IPS-NIHi7 (cell line): ENCODE results near the gene GOLGA6L10.
"Not testable (repeated sequence)": the region's sequence is repeated elsewhere in the genome, so short reads cannot be mapped to it uniquely, and the experiment has no call there.

Experiments used
- DNase-seq: peaks from one replicate; pipeline ENCODE4 v3.0.0; 2012; ENCODE audit warnings: mixed read lengths; ENCODE audit errors: extremely low spot score

GOLGA6L10 gene

DNA sequence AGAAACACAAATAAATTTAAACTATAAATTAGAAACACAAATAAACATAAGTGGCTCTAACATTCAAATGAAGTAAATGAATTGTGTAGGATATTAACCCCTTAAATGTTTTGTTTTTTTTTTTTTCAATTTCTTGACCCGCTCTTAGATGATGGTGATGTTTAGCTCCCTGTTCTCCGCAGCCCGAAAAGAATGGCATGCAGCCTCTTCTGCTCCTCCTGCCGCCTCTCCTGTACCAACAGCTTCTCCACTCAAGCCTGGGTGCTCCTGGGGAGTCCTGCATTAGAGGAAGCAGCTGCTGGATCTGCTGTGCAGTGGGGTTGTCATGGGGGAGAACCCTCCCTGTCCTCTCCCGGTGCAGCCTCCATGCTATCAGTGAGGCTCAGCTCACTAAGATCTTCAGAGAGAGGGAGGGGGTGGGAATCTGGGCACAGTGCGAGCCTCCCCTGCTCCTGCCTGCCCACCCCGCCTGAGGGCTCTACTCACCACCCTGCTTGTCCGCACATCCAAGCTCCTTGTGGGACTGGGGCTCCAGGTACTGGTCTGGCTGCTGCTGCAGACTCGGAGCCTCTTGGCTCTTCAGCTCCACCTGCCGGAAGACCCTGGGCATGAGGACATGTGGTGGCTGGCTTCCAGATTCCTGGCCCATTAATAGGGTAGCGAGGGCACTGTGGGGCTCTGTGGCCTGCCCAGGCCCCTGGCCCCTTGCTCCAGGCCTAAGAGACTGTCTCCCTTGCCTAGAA, 6.5 kb downstream of the GOLGA6L10 start:
- not testable (repeated sequence) for DNase-seq

DNA sequence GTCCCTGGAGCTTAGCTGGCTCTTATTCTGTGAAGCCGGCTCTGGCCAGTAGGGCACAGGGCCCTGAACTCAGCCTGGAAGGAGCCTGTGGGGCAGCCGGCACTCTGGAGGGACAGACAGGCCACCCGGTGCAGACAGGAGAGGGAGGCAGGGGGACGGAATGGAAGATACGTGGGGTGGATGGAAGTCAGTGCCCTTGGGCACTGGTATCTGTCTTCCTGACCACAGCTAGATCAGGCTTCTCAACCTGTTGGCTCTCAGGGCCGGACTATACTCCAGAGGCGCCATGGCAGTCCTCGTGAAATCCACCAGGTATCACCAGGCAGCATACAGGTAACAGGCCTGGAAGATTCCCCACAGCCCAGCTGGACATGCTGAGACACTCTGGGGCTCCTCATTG, 10.7 kb downstream of the GOLGA6L10 start:
- not testable (repeated sequence) for DNase-seq

DNA sequence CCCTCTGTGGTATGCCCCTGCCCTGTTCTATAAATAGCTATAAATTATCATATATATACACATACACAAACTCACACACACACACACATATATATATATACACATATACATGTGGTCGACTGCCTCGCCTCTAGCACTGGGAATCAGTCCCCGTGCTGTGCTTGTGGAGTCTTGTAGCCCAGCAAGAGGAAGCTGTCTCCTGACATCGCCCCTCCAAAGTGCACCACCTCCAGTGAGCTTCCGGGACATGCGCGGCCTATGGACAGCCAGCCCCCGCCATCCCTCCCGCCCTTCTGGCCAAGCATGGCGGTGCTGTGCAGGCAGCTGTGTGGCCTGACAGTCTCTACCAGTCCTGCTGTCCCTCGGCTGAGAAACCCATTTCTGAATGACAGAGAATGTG, 11.2 kb downstream of the GOLGA6L10 start:
- DNase-seq, result not testable (repeated sequence)

DNA sequence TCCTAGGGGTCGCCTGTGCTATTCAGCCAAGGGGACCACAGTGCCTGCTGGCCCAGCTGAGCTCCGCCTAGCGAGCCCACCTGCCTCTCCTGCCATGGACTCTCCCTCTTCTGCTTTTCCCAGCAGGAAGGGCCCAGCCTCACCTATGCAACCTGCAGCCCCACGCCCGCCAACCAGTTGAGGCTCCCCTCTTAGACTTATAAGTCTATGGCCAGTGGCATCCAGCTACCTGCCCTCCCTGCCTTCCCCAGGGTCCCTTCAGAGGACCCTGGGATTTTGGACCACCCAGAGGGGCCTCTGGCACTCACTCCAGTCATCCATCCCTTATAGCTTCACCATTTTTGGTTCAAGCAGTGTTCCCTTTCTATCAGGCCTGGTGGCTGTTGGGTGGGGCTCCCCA, 12.2 kb downstream of the GOLGA6L10 start:
- not testable (repeated sequence) for DNase-seq

DNA sequence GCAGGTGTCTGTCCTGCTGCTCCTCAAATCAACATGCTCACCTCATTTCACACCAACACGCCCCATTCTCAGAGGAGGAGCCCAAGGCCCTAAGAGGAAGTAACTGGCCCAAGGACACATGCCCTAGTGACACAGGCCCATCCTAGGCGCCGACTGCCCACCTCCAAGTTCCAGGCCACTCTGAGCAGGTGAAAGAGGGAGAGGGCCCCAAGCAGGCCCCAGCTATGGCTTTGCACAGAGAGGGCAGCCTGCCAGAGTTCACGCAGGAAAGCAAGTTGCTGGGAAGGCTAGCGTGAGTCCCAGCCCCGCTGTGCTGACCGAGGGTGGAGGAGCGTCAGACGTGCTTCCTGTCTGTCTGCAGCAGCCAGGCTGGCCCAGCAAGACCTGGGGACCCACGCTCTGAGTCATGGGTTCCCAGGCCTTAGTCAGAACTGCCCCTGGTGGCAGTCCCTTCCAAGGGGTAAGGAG, 13.1 kb downstream of the GOLGA6L10 start:
- not testable (repeated sequence) for DNase-seq

DNA sequence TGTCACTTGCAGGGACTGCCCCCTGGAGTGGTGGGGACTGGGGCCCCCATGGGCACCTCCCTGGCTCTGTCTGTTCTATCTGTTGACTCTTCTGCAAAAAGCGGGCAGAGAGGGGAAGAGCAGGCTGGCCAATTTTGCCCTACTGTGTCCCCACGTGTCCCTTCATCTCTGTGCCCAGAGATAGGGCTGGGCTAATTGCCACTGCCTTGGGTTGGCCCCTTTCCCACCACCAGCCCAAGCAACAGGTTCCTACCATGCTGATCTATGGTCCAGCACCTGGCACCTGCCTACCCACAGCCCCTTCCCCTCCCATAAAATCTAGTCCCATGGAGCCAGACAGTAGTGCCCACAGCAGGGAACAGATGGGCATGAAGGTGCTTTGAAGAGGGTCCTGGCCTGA, 14.3 kb downstream of the GOLGA6L10 start:
- DNase-seq, result not testable (repeated sequence)

DNA sequence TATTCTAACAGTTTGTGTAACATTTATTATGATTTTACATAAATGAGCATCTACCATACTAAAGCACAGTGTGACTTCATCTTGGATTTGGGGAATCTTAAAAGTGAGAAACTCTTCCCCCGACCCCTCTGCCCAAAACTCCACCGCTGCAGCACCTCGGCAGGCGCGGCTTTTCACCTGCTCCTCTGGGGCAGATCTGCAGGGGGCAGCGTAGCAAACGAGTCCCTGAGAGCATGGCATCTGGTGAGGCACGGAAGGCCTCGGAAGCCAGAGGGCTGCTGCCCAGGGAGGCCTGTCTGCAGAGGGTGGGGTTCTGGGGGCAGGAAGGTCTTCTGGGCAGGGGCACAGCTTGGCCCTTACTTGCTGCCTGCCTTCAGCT, 14.7 kb downstream of the GOLGA6L10 start:
- not testable (repeated sequence) for DNase-seq

DNA sequence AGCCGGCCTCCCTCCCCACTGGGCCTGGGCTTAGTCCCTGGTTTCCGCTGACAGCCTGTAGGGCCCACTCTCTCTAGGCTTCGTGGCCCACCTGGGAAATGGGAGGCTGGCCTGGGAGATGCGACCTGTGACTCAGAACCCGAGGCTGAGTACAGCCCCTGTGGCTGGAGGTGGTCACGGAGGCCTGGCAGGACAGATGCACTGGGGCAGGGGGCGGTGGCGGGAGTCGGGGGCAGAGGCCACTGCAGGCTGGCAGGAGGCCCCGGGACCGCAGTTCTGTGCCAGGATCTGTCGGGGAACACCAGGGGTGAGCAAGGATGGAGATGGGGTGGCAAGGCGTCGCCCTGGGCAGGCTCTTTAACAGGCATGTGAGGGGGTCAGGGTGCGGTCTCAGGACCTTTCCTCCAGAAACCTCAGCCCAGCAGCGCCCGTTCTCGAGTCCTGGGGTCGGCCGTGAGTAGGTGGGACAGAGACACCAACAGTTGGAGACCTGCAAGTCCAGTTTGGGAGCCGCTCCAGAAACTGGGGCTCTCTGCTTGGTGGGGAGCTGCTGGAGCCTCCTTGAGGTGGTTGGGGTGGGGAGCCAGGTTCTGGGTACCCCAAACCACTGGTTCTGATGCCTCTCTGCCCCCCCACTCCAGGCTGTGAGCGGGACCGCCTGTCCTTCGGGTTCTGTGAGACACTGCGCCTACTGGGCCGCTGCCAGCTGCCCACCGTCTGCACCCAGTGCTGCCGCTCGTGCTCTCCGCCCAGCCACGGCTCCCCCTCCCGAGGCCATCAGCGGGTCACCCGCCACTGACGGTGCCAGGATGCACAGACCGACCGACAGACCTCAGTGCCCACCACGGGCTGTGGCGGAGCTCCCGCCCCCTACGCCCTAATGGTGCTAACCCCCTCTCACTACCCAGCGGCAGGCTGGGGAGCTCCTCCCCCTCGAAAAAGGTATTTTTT, 15.4 kb downstream of the GOLGA6L10 start:
- not testable (repeated sequence) for DNase-seq

DNA sequence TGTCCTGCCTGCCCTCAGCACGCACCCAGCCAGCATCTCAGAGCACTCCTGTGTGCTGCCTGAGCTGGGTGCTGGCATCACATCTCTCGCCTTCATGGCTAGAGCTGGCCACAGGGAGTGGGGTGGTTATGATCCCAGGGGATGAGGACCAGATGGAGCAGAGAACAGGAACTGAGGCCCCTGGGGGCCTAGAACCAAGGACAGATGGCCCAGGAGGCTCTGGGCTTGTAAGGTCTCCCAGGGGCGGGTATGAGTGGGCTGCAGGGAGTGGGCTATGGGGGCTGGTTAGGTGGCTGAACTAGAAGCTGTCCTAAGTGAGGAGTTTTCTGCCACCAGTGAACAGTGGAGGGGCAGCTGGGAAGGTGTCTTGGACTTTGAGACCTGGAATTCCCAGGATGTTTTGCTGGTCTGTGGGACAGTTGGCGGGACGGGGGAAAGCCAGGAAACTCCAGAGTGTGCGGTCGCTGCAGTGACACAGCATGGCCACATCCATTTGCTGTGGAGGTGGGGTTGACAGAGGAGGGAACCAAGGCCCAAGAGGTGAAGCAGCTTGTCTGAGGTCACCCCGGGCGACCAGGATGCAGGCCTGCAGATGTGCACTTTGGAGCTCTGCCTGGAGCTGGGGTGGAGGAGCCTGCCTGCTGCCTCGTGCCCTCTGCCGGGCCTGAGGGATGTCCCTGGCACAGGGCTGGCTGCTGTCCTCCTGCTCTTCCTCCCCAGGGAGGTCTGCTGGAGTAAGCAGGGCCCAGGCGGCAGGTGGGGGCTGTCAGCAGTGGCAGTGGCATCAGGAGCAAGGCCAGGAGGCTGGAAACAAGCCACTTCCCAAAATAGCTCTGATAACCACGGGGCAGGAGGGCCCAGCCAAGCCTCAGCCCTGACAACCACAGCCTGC, 16.3 kb downstream of the GOLGA6L10 start:
- not testable (repeated sequence) for DNase-seq

DNA sequence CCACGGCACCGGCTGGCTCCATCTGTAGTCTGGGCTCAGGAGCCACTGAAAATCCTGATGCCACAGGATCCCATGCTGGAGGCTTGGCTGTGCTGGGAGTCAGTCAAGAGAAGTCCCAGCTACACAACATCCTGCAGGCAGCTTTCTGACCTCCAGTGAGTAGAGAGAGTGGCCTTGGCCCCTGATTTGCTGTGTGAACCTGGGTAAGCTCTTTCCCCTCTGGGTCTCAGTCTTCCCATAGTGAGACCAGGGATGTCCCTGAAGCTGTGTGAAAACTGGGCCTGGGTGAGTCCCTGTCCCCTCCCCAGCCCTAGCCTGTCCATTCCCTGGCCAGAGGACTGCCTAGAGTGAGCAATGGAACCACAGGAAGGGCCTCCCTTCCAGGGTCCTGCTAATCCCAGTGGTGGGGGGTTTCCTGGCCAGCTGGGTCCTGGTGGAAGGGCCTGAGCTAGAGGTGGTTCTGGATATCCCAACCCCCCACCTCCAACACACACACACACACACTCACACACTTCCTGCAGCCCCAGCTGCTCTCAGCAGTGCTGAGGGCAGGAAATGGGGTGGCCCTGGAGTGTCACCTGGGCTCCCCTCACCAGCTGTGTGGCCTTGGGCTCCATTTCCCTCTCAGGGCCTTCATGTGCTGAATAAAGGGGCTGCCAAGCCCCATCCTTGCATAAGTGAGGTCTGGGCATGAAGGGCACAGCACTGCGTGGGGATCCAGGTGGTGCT, 17.5 kb downstream of the GOLGA6L10 start:
- DNase-seq, result not testable (repeated sequence)

DNA sequence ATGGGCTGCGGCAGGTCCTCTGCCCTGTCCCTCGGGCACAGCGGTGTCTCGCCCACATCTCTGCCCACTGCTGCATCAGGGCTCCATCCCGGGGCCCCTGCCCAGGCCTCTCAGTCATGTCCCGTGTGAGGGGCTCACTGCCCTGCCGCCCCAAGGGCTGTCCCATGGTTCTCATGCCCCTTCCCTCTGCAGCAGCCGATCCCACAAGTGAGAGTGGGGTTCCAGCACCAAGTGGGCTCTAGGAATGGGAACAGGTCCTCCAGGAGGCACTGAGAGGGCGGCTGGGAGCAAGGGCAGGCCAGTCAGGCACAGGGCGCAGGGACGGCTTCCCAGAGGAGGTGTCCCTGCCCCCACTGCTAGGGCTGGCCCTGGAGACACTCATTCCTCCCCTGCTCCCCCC, 18.4 kb downstream of the GOLGA6L10 start:
- not testable (repeated sequence) for DNase-seq

DNA sequence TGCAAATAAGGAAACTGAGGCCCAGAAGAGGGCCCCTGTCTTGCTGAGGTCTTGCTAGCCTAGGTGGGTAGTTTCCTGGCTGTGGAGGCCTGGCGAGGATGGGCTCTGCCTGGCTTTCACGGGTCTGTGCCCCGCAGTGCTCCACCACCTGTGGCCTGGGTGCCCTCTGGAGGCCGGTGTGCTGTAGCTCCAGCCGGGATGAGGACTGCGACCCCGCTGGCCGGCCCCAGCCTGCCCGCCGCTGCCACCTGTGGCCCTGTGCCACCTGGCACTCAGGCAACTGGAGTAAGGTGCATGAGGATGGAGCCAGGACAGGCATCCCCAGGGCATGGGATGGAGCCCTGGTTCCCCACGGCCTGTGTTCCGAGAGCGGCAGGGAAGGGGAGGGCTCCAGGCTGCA, 20.2 kb downstream of the GOLGA6L10 start:
- DNase-seq, result not testable (repeated sequence)

DNA sequence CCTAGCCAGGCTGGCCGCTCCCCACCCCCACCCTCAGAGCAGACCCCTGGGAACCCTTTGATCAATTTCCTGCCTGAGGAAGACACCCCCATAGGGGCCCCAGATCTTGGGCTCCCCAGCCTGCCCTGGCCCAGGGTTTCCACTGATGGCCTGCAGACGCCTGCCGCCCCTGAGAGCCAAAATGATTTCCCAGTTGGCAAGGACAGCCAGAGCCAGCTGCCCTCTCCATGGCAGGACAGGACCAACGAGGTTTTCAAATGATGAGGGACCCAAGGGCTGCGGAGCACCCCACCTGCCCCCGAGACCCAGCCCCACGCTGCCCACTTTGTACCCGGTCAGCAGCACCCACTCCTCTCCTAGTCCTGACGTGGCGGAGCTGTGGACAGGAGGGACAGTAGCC, 21.9 kb downstream of the GOLGA6L10 start:
- not testable (repeated sequence) for DNase-seq

DNA sequence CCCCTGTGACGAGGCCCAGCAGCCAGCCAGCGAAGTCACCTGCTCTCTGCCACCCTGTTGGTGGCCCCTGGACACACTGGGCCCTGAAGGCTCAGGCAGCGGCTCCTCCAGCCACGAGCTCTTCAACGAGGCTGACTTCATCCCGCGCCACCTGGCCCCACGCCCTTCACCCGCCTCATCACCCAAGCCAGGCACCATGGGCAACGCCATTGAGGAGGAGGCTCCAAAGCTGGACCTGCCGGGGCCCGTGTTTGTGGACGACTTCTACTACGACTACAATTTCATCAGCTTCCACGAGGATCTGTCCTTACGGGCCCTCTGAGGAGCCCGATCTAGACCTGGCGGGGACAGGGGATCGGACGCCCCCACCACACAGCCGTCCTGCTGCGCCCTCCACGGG, 22.4 kb downstream of the GOLGA6L10 start:
- DNase-seq, result not testable (repeated sequence)

DNA sequence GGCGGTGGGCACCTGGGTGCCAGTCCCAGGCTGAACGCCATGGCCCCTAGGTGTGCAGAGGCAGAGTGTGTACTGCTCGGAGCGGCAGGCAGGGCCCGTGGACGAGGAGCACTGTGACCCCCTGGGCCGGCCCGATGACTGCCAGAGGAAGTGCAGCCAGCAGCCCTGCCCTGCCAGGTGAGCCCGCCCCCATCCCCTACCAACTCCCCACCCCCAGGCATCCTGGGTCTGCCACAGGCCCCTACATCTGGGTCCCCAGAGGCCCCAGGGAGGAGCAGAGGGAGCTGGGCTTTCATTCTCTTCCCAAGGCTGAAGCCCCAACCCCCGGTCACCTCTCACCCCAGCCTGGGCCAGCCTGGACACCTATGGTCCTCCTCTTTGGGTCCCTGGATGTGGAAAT, 23.6 kb downstream of the GOLGA6L10 start:
- not testable (repeated sequence) for DNase-seq

DNA sequence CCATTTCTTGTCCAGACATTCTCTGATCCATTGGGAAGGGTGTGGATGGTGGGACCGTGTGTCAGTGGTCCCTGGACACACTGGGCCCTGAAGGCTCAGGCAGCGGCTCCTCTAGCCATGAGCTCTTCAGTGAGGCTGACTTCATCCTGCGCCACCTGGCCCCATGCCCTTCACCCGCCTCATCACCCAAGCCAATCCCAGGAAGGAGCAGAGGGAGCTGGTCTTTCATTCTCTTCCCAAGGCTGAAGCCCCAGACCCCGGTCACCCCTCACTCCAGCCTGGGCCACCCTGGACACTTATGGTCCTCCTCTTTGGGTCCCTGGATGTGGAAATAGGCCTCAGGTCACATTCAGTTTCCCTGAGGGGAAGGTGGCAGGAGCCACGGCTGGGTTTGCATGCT, 24.4 kb downstream of the GOLGA6L10 start:
- not testable (repeated sequence) for DNase-seq

DNA sequence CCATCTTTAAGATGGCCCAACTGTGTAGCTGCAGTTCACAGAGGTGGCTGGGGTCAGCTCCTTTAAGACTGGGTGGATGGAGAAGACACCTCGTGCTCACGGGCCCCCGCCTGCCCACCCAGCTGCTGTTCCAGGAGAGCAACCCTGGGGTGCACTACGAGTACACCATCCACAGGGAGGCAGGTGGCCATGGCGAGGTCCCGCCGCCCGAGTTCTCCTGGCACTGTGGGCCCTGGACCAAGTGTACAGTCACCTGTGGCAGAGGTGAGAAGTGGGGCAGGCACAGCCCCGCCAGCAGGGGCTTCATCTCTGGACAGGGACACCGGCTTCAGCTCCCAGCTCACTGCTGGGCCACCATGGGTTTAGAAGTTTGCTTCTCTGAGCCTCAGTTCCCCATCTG, 26.8 kb downstream of the GOLGA6L10 start:
- not testable (repeated sequence) for DNase-seq

DNA sequence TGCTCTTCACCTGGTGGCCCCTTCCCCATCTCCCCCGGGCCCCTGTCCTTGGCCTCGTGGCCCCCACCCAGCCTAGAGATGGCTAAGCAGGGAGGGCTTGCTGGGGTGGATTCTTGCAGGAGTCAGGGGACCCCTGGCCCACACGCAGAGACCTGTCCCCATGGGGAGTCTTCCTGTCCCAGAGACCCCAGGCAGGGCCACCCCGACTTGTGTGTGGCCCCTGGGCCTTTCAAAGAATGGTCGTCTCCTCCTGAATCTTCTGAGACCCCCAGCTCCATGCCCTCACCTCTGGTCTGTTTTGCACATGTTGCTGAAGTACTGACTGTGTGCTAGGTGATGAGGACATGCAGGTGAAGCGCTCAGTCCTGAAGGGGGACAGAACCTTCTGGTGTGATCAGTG, 28.4 kb downstream of the GOLGA6L10 start:
- not testable (repeated sequence) for DNase-seq

DNA sequence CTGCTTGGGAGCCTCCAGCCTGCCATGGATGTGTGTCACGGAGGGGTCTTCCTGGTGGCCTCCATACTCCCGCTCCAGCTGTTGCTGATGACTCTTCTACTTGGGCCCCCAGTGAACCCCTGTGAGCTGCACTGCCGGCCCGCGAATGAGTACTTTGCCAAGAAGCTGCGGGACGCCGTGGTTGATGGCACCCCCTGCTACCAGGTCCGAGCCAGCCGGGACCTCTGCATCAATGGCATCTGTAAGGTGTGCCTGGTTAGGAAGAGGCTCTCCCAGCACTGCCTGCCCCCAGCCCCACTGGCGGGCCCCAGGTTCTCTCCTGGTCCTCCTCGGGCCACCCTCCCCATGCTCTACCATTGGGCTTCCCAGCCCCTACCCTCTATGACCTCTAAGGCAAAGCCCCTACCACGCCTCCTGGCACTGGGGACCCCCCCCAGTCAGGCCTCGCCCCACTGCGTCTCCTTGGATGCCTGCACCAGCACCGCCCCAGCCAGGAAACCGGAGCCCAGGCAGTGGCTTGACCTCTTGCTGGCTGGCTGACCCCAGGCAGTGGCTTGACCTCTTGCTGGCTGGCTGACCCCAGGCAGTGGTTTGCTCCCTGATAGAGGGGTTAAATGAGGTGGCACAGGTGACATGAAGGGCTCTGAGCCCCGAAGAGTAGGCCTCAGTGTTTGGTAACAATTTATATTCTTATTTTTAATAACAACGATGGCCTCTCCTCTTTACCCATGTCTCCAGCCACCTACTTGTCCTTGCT, 29.6 kb downstream of the GOLGA6L10 start:
- DNase-seq, result not testable (repeated sequence)

DNA sequence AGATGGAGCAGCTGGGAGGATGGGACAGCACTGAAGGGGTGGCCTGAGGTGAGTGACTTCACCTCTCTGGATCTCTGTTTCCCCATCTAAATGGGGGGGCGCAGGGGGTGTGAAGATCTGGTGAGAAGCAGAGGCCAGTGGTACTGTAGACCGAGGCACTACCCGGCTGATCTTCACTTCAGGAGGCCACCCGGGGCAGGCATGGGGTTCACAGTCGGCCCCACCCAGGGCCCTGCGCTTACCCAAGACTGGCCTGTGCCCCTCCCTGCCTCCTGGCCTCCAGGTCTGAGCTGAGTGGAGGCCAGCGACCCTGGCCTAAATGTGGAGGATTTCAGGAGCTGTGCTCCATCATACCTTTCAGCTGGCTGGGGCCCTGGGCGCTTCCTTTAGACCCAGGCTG, 31.0 kb downstream of the GOLGA6L10 start:
- DNase-seq, result not testable (repeated sequence)
